T47D (cell line): ENCODE results near the gene UNC13D.
"Not testable (repeated sequence)": the region's sequence is repeated elsewhere in the genome, so short reads cannot be mapped to it uniquely, and the experiment has no call there.

Source experiments
- DNase-seq, 2 experiments: peaks; one replicate each; pipeline versions ENCODE4 v3.0.0 to v3.0.0-alpha.2; 2011 to 2012; ENCODE audit warnings: low read depth in 1 of 2, low spot score in 1 of 2
- JUND ChIP-seq: IDR thresholded peaks from 2 replicates; pipeline ENCODE4 v1.6.1; 2012; ENCODE audit warnings: low read depth
- in situ Hi-C: cut with HindIII; loops from 2 replicates; pipeline ENCODE4 v1.10.0; 2016; ENCODE audit warnings: low sequenced_read_pairs, low pct_unique_long_range_greater_than_20kb

The UNC13D gene

GRCh38 chr17:75878174-75878998, 34.2 kb upstream of the UNC13D start, which contains the start of gene TRIM47:
TRIM47 (minus strand) TSS chr17:75878581; CDS start chr17:75878548, 33 bp downstream.
- no peak for TF ChIP-seq JUND
- peak; percentile 78 to 79 for DNase-seq
- in situ Hi-C loops = no loop called here

- in situ Hi-C loops = no loop called here
- no peak for TF ChIP-seq JUND
- DNase-seq = peak; percentile 79 to 90
These were observed 33.6 kb upstream of the UNC13D start for GRCh38 chr17:75877752-75878173.

- DNase-seq = no peak
- in situ Hi-C loops = no loop called here
These were observed 32.9 kb upstream of the UNC13D start for GRCh38 chr17:75876938-75877751.

GRCh38 chr17:75876190-75876937, 32.2 kb upstream of the UNC13D start:
- peak in 1 of 2 experiments; percentile 3 for DNase-seq
- in situ Hi-C loops = no loop called here
- no peak for TF ChIP-seq JUND

More at GRCh38 chr17:75876938-75877751, 32.9 kb upstream of the UNC13D start:
- no peak for TF ChIP-seq JUND

GRCh38 chr17:75875940-75876189, 31.7 kb upstream of the UNC13D start:
- in situ Hi-C loops = no loop called here
- no peak for TF ChIP-seq JUND
- DNase-seq = no peak

- no peak for TF ChIP-seq JUND
- in situ Hi-C loops = no loop called here
- no peak for DNase-seq
These were observed 31.2 kb upstream of the UNC13D start for GRCh38 chr17:75875182-75875939.

- in situ Hi-C loops = no loop called here
- no peak for DNase-seq
- TF ChIP-seq JUND = no peak
These were observed 30.3 kb upstream of the UNC13D start for GRCh38 chr17:75874323-75875181.

GRCh38 chr17:75873587-75874322, 29.6 kb upstream of the UNC13D start:
- no peak for TF ChIP-seq JUND
- no peak for DNase-seq
- in situ Hi-C loops = no loop called here

- peak; percentile 61 to 77 for DNase-seq
- TF ChIP-seq JUND = no peak
- in situ Hi-C loops = no loop called here
These were observed 28.5 kb upstream of the UNC13D start for GRCh38 chr17:75872434-75873351.

GRCh38 chr17:75870228-75870627, 26.0 kb upstream of the UNC13D start:
- DNase-seq = not testable (repeated sequence)

More at GRCh38 chr17:75870228-75870627, 26.0 kb upstream of the UNC13D start:
- in situ Hi-C loops = not testable (repeated sequence)
